C4-2B (cell line): ENCODE results near the gene CIAO3.

Source experiments
- H3K27ac ChIP-seq: fragments of 450-650 bp; 2 replicates; pipeline ENCODE4 v1.5.1; 2017
- ZFX ChIP-seq: fragments of 450-650 bp; IDR thresholded peaks from 2 replicates; pipeline ENCODE4 v1.6.1; 2017
- TF ChIP-seq, protein P1 (sequence below): fragments of 450-650 bp; conservative IDR thresholded peaks from 2 replicates; pipeline ENCODE4 v1.5.1; 2017; ENCODE audit warnings: mild to moderate bottlenecking

The CIAO3 gene

DNA sequence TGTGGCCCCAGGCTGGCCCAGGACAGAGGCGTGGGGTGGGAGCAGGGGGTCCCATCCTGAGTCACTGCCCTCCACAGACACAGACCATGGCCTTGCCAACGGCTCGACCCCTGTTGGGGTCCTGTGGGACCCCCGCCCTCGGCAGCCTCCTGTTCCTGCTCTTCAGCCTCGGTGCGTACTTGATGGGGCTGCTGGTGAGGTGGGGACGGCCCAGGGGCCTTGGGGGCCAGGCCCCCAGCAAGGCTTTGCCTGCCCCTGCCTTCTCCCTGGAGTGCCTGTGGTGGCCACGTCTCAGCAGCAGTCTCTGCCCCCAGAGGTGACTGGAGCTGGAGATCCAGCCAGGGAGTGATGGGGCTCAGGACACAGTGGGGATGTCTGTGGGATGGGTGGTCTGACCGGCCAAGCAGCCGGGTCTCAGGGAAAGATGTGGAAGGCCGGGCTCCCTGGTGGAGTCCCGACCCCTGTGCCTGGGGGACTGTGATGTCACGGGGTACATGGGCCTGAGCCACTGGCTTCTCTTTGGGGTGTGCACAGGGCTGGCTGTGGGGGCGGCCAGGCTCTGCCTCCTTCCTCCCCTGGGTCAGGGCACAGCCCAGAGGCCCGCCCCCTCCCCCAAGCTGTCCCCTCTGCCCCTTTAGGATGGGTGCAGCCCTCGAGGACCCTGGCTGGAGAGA, 21.9 kb upstream of the CIAO3 start:
- H3K27ac ChIP-seq, result no peak overlapping the region
- TF ChIP-seq, protein P1, sequence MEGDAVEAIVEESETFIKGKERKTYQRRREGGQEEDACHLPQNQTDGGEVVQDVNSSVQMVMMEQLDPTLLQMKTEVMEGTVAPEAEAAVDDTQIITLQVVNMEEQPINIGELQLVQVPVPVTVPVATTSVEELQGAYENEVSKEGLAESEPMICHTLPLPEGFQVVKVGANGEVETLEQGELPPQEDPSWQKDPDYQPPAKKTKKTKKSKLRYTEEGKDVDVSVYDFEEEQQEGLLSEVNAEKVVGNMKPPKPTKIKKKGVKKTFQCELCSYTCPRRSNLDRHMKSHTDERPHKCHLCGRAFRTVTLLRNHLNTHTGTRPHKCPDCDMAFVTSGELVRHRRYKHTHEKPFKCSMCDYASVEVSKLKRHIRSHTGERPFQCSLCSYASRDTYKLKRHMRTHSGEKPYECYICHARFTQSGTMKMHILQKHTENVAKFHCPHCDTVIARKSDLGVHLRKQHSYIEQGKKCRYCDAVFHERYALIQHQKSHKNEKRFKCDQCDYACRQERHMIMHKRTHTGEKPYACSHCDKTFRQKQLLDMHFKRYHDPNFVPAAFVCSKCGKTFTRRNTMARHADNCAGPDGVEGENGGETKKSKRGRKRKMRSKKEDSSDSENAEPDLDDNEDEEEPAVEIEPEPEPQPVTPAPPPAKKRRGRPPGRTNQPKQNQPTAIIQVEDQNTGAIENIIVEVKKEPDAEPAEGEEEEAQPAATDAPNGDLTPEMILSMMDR, result no peak
- no peak for TF ChIP-seq ZFX

DNA sequence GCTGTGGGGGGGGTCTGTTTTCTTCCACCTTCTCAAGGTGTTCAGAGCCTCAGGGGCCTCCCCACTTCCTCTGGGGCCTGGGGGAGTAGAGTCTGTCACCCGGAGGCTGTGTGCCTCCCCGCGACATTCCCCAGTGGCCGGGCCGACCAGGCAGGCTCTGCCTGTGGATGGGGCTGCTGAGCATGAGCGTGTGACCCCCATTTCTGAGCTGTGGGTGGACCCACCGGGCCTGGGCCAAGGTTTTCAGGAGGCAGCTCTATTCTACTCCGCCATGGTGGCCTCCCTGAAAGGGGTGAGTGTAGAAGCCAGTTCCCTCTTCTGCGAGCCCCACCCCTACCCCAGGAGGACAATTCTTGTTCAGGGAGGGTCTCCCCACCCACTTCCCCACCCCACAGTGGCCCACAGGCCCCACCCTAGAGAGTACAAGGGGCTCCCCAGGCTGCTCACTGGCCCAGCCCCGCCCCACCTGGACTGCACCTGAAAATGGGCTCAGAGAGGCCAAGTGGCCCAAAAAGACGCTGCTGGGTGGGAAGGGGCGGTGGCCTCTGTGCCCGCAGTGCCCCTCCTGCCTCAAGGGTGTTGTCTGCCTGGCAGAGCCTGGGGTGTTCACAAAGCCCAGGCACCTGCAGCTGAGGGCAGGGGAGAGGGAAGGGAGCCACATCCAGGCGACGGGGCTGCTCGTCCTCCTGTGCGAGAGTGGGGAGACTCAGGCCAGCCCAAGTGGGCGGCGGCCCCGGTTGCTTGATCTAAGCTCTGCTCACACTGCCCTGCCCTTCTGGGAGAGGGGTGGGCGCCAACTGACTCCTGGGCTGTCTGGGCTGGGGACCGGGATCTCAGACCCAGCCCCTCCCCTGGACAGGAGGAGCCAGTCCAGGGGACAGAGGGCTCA, 21.1 kb upstream of the CIAO3 start:
- TF ChIP-seq, protein P1, result no peak
- no peak for TF ChIP-seq ZFX
- no peak overlapping the region for H3K27ac ChIP-seq

DNA sequence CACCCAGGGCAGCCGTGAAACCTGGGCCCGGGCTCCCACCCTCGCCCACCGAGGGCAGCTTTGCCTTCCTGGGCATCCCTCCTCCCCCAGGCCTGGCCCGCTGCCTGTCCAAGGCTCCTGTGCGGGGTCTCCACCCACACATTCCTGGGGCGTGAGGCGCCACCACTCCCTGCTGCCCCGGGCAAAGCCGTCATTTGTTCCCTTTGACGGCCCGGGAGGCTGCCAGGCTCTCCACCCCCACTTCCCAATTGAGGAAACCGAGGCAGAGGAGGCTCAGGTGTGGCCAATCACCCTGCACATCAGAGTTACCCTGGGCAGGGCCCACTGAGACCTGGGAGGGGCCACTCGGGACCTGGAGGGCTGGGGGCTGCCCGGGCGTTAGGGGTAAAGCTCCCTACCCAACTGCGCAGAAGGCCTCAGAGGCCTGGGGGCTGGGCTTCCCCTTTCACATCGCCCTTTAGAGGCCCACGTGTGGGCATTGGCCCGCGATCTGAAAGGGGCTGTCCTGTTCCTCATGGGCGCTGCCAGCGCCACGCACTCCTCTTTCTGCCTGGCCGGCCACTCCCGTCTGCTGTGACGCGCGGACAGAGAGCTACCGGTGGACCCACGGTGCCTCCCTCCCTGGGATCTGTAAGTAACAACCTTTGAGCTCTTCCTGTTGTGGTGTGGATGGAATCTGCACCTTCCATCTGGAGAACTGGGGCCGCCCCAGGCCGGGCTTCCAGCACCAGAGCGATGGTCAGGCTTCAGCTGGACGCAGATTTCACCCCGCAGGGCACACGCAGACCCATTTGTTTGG, 19.9 kb upstream of the CIAO3 start, which contains the start of gene MSLN:
Gene MSLN (plus strand): TSS at position 190 of the 799 bp plus-strand sequence. CDS start 1,947 bp downstream, outside the sequence.
- no peak within 1 kb of the TSS for H3K27ac ChIP-seq
- TF ChIP-seq, protein P1, result no peak
- TF ChIP-seq ZFX, result no peak

DNA sequence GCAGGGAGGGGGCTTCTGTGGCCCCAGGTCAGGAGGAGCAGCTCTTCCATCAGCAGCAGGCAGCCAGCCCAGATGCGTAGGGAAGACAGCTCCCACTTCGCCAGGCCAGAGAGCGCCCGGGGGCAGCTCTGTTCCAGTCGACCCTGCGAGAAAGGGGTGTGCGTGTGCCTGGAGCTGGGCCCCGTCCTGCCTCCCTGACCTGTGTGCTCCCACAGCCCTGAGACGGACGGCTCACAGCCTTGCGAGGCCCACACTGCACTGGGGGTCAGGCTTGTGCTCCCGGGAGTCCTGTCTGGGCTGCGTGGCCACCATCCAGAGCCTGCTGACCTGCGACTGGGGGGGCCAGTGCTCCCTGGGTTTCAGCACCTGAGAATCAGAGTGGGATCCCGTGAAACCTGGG, 19.3 kb upstream of the CIAO3 start:
- H3K27ac ChIP-seq, result no peak overlapping the region
- no peak for TF ChIP-seq ZFX
- TF ChIP-seq, protein P1, result no peak

DNA sequence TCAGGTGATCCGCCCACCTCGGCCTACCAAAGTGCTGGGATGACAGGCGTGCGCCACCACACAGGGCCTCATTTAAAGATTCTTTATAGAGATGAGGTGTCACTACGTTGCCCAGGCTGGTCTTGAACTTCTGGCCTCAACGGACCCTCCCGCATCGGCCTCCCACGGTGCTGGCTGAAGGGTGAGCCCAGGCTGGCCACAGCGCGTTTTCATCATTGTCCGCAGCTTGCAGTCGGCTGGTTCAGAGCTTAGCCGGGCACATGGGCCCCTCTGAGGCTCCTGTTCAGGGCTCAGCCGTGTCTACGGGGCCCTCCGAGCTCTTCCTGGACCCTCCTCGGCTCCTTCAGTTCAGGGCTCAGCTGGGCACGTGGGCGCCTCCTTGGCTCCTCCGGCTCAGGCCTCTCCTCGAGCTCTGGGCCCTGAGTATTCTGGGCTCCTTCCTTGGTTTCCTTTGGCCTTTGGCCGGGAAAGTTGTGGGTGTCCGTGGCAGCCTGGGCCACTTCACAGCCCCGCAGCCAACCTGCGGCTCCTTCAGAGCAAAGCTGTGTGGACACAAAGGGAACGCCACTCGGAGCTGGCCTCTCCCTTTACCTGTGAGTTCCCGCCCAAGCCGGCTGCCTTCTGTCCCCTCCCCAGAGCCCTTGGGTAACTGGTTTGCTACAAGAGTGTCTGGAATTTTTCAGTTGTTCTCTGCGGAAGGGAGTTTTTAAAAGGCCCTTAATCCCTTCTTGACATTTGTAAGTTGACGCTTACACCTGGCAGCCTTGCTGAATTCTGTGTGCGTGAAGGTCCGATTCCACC, 18.5 kb upstream of the CIAO3 start:
- no peak overlapping the region for H3K27ac ChIP-seq
- TF ChIP-seq, protein P1, result no peak
- TF ChIP-seq ZFX, result no peak

DNA sequence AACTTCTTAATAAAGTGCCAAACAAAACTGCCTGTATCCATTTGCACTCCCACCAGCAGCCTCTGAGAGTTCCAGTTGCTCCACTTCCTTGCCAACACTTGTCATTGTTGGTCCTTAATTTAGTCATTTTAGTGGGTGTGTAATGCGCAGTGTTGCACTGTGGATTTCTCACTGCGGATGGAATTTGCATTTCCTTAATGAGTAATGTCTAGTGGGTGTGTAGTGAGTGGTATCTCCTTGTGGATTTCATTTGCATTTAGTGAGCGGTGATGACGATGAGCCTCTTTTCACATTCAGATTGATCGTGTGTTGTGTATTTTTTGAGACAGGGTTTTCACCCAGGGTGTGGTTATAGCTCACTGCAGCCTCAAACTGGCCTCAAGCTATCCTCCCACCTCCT, 15.6 kb upstream of the CIAO3 start:
- no peak overlapping the region for H3K27ac ChIP-seq
- TF ChIP-seq, protein P1, result no peak
- TF ChIP-seq ZFX, result no peak
